Fibroblast of skin of abdomen (primary cell): ENCODE data around the gene MADCAM1.

Experiments used
- DNase-seq: peaks from one replicate; pipeline ENCODE4 v3.0.0-alpha.2; 2013

Gene MADCAM1

GRCh38 chr19:532561-533363 is 36.5 kb downstream of the MADCAM1 start:
- peak; percentile 61 for DNase-seq

GRCh38 chr19:533364-534058 is 37.2 kb downstream of the MADCAM1 start:
- no peak for DNase-seq

GRCh38 chr19:534088-534487 is 37.8 kb downstream of the MADCAM1 start:
- no peak for DNase-seq

GRCh38 chr19:535017-535835 is 38.9 kb downstream of the MADCAM1 start:
- DNase-seq: no peak

GRCh38 chr19:536031-536880 is 40.0 kb downstream of the MADCAM1 start:
- no peak for DNase-seq

GRCh38 chr19:536881-537404 is 40.7 kb downstream of the MADCAM1 start:
- DNase-seq: no peak

GRCh38 chr19:538641-539428 is 42.5 kb downstream of the MADCAM1 start:
- DNase-seq: no peak

- no peak for DNase-seq
Observed at GRCh38 chr19:539429-540030, 43.2 kb downstream of the MADCAM1 start.

GRCh38 chr19:540867-541637 is 44.8 kb downstream of the MADCAM1 start:
- no peak for DNase-seq

- DNase-seq: no peak
Observed at GRCh38 chr19:541699-542098, 45.4 kb downstream of the MADCAM1 start.

GRCh38 chr19:542173-542866 is 46.0 kb downstream of the MADCAM1 start:
- no peak for DNase-seq

- DNase-seq: no peak
Observed at GRCh38 chr19:543910-544608, 47.8 kb downstream of the MADCAM1 start, which contains the start of gene GZMM. GZMM (plus strand) TSS chr19:544053; CDS start chr19:544072, 19 bp downstream.

GRCh38 chr19:547117-547516 is 50.8 kb downstream of the MADCAM1 start:
- DNase-seq: no peak

GRCh38 chr19:547836-548720 is 51.8 kb downstream of the MADCAM1 start:
- no peak for DNase-seq

GRCh38 chr19:548886-549830 is 52.9 kb downstream of the MADCAM1 start:
- no peak for DNase-seq

- DNase-seq: no peak
Observed at GRCh38 chr19:554817-555216, 58.5 kb downstream of the MADCAM1 start.
